Measurements from ENCODE around the gene CCDC91.

GRCh38 chr12:28569698-28570411, 379.6 kb downstream of the CCDC91 start:
- TF ChIP-seq TAF1 (IDR thresholded peaks at IDR 0.05; ENCODE audit: borderline replicate concordance, insufficient read depth, low read length) (no peak), POLR2AphosphoS5 (IDR thresholded peaks at IDR 0.05; ENCODE audit: low read depth, low read length) (no peak), SIN3A (IDR thresholded peaks at IDR 0.05; ENCODE audit: borderline replicate concordance, insufficient read depth, low read length) (no peak), FOXP2 (optimal IDR thresholded peaks at IDR 0.05; ENCODE audit: borderline replicate concordance, extremely low read depth, extremely low read length, insufficient read depth) (no peak)
- TF ChIP-seq, protein P1, sequence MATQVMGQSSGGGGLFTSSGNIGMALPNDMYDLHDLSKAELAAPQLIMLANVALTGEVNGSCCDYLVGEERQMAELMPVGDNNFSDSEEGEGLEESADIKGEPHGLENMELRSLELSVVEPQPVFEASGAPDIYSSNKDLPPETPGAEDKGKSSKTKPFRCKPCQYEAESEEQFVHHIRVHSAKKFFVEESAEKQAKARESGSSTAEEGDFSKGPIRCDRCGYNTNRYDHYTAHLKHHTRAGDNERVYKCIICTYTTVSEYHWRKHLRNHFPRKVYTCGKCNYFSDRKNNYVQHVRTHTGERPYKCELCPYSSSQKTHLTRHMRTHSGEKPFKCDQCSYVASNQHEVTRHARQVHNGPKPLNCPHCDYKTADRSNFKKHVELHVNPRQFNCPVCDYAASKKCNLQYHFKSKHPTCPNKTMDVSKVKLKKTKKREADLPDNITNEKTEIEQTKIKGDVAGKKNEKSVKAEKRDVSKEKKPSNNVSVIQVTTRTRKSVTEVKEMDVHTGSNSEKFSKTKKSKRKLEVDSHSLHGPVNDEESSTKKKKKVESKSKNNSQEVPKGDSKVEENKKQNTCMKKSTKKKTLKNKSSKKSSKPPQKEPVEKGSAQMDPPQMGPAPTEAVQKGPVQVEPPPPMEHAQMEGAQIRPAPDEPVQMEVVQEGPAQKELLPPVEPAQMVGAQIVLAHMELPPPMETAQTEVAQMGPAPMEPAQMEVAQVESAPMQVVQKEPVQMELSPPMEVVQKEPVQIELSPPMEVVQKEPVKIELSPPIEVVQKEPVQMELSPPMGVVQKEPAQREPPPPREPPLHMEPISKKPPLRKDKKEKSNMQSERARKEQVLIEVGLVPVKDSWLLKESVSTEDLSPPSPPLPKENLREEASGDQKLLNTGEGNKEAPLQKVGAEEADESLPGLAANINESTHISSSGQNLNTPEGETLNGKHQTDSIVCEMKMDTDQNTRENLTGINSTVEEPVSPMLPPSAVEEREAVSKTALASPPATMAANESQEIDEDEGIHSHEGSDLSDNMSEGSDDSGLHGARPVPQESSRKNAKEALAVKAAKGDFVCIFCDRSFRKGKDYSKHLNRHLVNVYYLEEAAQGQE (IDR thresholded peaks at IDR 0.05; ENCODE audit: insufficient read depth in 1 of 2, low read depth in 2 of 2, low read length in 2 of 2) = 0 out of 4 replicates have a peak, but pooled peaks of 1 of the 2 experiments have one; percentile 10

All from PFSK-1 (cell line).